Measurements from ENCODE around the gene EN2.

Gene EN2

DNA sequence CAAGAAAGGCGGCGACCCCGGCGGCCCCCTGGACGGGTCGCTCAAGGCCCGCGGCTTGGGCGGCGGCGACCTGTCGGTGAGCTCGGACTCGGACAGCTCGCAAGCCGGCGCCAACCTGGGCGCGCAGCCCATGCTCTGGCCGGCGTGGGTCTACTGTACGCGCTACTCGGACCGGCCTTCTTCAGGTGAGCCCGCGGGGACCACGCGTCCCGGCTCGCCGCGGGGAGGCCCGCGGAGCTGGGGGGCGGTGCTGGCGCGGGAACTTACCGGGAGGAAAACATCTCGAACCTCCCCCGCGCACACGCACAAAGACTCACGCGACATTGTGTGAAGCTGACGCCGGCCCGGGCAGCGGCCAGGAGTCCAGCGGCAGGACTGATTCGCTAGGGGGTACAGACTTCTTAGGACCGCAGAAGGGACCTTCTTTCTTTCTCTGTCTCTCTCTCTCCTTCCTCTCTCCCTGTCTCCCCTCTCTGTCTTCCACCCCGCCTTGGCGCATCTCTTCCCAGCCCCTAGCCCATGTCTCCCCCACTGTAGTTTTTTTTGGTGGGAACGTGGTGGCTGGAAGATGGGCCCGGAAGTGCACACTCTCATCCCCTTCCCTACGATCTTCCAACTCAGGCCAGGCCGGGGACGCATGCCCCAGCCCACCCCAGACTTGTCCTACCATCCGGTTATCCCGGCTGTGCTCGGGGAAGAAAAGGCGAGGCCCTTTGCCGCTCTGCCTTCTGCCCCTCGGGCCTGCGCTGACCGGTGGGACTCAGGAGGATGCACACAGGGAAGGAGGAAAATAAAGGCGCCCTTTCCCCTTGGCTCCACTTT, 1.2 kb downstream of the EN2 start:
- no peaks in the 10 kb centered on the region for H3K27me3 ChIP-seq (ENCODE audit: low read depth, low read length)
- no peak overlapping the region for H3K4me3 ChIP-seq (ENCODE audit: low read length)
- no peak overlapping the region for H2AFZ ChIP-seq (ENCODE audit: low read depth, low read length)
- no peak overlapping the region for H3K4me2 ChIP-seq (ENCODE audit: low read length)
- no peaks in the 10 kb centered on the region for H3K79me2 ChIP-seq (ENCODE audit: low read length)
- no peaks in the 10 kb centered on the region for H4K20me1 ChIP-seq (ENCODE audit: insufficient read depth, low read length)
- no peak for TF ChIP-seq EZH2phosphoT487 (IDR thresholded peaks at IDR 0.05; ENCODE audit: low read depth)
- TF ChIP-seq, protein P1, sequence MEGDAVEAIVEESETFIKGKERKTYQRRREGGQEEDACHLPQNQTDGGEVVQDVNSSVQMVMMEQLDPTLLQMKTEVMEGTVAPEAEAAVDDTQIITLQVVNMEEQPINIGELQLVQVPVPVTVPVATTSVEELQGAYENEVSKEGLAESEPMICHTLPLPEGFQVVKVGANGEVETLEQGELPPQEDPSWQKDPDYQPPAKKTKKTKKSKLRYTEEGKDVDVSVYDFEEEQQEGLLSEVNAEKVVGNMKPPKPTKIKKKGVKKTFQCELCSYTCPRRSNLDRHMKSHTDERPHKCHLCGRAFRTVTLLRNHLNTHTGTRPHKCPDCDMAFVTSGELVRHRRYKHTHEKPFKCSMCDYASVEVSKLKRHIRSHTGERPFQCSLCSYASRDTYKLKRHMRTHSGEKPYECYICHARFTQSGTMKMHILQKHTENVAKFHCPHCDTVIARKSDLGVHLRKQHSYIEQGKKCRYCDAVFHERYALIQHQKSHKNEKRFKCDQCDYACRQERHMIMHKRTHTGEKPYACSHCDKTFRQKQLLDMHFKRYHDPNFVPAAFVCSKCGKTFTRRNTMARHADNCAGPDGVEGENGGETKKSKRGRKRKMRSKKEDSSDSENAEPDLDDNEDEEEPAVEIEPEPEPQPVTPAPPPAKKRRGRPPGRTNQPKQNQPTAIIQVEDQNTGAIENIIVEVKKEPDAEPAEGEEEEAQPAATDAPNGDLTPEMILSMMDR (IDR thresholded peaks at IDR 0.05; ENCODE audit: low read depth, low read length): no peak
- H3K9me3 ChIP-seq (ENCODE audit: insufficient read depth, low read length): no peaks in the 10 kb centered on the region
- H3K27ac ChIP-seq (ENCODE audit: low read length): no peak overlapping the region
- no peaks in the 10 kb centered on the region for H3K36me3 ChIP-seq (replicated peaks; ENCODE audit: low read depth, low read length)
- H3K9ac ChIP-seq (ENCODE audit: low read length): no peak overlapping the region
- H3K4me1 ChIP-seq (ENCODE audit: low read length): no peaks in the 10 kb centered on the region

DNA sequence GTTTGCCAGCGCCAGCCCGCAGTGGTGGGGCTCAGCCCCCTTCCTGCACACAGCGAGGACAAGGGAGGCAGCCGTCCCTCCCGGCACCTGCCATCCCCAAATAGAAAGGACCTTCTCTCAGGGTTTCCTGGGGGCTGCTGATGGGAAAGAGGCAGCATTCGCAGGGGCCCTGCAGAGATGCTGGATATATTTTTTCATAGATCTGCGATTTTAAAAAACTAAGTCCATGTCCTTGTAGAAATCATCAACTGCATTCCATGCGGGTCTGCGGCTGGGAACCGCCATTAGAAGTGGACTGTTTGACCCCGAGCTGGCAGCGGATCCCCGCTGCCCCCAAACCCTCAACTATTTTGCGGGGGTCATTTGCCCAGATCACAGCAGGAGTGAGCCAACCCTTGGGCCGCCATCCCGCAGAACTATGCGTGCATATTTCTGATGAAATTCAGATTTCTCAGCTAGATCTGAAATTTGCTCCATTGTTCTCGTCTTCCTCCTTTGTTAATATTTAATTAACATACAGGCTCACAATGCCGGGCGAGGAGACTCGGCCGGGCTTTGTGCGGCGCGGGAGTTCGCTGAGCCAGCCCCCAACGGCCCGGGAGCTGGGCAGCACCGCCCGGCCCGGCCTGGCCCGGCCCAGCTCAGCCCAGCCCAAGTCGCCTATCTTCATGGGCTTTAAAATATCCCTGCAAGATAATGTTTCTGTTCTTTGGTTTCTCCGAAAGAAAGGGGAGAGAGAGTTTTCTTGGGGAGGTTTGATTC, 2.0 kb downstream of the EN2 start:
- no peaks in the 10 kb centered on the region for H4K20me1 ChIP-seq (ENCODE audit: insufficient read depth, low read length)
- no peaks in the 10 kb centered on the region for H3K36me3 ChIP-seq (replicated peaks; ENCODE audit: low read depth, low read length)
- H3K4me1 ChIP-seq (ENCODE audit: low read length): no peaks in the 10 kb centered on the region
- TF ChIP-seq, protein P1 (IDR thresholded peaks at IDR 0.05; ENCODE audit: low read depth, low read length): no peak
- no peak for TF ChIP-seq EZH2phosphoT487 (IDR thresholded peaks at IDR 0.05; ENCODE audit: low read depth)
- no peak overlapping the region for H3K27ac ChIP-seq (ENCODE audit: low read length)
- no peak overlapping the region for H3K4me2 ChIP-seq (ENCODE audit: low read length)
- no peak overlapping the region for H3K9ac ChIP-seq (ENCODE audit: low read length)
- no peak overlapping the region for H2AFZ ChIP-seq (ENCODE audit: low read depth, low read length)
- H3K9me3 ChIP-seq (ENCODE audit: insufficient read depth, low read length): no peaks in the 10 kb centered on the region
- H3K79me2 ChIP-seq (ENCODE audit: low read length): no peaks in the 10 kb centered on the region
- no peaks in the 10 kb centered on the region; the same call in 1 of the 2 replicates for H3K27me3 ChIP-seq (ENCODE audit: low read depth, low read length)
- no peak overlapping the region for H3K4me3 ChIP-seq (ENCODE audit: low read length)

DNA sequence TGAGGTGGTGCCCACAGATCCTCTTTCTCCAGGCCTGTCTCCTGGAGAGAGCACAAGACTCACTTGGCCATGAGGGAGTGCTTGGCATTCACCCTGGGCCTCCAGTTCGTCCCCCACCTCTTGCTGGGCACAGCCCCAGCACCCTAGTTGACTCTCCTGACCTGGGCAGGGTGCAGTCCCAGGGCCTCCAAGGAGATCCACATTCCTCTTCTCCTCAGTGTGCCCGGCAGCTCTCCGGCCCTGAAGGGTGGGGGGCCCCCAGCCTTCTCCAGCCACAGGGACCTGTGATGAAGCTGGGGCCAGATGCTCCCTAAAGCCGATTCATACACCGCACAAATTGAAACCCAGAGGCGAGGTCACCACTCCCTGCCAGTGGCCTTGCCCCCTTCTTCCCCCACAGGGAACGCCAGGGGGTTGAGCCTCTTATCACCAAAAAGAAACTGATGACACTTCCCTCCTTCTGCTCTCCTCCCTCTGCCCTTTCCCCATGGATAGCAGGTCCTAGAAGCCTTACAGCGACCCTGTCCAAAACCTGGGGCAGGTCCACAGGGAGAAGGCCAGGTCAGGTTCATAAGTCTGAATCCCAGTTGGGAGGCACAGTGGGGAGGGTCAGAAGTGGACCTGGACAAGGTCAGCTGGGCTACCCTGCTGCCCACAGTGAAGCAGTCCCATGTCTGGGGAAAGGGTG, 3.1 kb downstream of the EN2 start:
- TF ChIP-seq EZH2phosphoT487 (IDR thresholded peaks at IDR 0.05; ENCODE audit: low read depth): no peak
- TF ChIP-seq, protein P1 (IDR thresholded peaks at IDR 0.05; ENCODE audit: low read depth, low read length): no peak
- Histone ChIP-seq H3K9me3 (ENCODE audit: insufficient read depth, low read length) (no peaks in the 10 kb centered on the region), H3K36me3 (replicated peaks; ENCODE audit: low read depth, low read length) (no peaks in the 10 kb centered on the region), H3K4me2 (ENCODE audit: low read length) (no peak overlapping the region), H3K9ac (ENCODE audit: low read length) (no peak overlapping the region), H3K4me1 (ENCODE audit: low read length) (no peaks in the 10 kb centered on the region), H3K4me3 (ENCODE audit: low read length) (no peak overlapping the region), H2AFZ (ENCODE audit: low read depth, low read length) (no peak overlapping the region), H3K27me3 (ENCODE audit: low read depth, low read length) (no peaks in the 10 kb centered on the region; the same call in 1 of the 2 replicates), H4K20me1 (ENCODE audit: insufficient read depth, low read length) (no peaks in the 10 kb centered on the region), H3K79me2 (ENCODE audit: low read length) (no peaks in the 10 kb centered on the region), H3K27ac (ENCODE audit: low read length) (no peak overlapping the region)

DNA sequence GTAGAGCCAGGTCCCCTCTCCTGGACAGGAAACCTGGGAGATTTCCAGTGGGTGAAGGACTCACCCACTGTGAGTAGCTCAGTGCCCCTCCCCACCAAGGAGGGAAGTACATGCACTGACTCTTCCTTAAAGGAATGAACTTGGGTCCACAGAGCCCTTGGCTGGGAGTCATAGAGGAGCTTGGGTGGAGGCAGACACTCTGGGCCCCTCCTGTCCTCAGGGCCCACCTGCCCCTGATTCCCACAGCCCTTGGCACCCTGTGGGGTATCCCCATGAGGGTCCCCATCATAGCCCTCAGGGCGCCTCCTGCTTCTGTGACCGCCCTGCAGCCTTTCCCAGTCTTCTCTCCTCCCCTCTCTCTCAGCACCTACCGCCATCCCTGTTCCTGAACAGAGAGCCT, 3.7 kb downstream of the EN2 start:
- no peaks in the 10 kb centered on the region for H4K20me1 ChIP-seq (ENCODE audit: insufficient read depth, low read length)
- no peak overlapping the region for H3K27ac ChIP-seq (ENCODE audit: low read length)
- no peaks in the 10 kb centered on the region for H3K9me3 ChIP-seq (ENCODE audit: insufficient read depth, low read length)
- H3K9ac ChIP-seq (ENCODE audit: low read length): no peak overlapping the region
- H2AFZ ChIP-seq (ENCODE audit: low read depth, low read length): no peak overlapping the region
- H3K4me2 ChIP-seq (ENCODE audit: low read length): no peak overlapping the region
- no peaks in the 10 kb centered on the region; the same call in 1 of the 2 replicates for H3K27me3 ChIP-seq (ENCODE audit: low read depth, low read length)
- H3K4me1 ChIP-seq (ENCODE audit: low read length): no peaks in the 10 kb centered on the region
- H3K4me3 ChIP-seq (ENCODE audit: low read length): no peak overlapping the region
- TF ChIP-seq, protein P1 (IDR thresholded peaks at IDR 0.05; ENCODE audit: low read depth, low read length): no peak
- TF ChIP-seq EZH2phosphoT487 (IDR thresholded peaks at IDR 0.05; ENCODE audit: low read depth): no peak
- no peaks in the 10 kb centered on the region for H3K79me2 ChIP-seq (ENCODE audit: low read length)
- H3K36me3 ChIP-seq (replicated peaks; ENCODE audit: low read depth, low read length): no peaks in the 10 kb centered on the region
